ENCODE data around the gene XYLT1.
A peak's percentile ranks its signal among the peaks of the same experiment; 100 is the strongest.

Gene XYLT1

GRCh38 chr16:17196526-17196925, 274.2 kb downstream of the XYLT1 start:
- TF ChIP-seq JUND (IDR thresholded peaks at IDR 0.05; ENCODE audit: low read depth): no peak
- in situ Hi-C loops (cut with HindIII; ENCODE audit: low pct_unique_long_range_greater_than_20kb, low sequenced_read_pairs): no loop called here
- no peak for DNase-seq (ENCODE audit: low read depth in 1 of 2, low spot score in 1 of 2)

- no peak for TF ChIP-seq JUND (IDR thresholded peaks at IDR 0.05; ENCODE audit: low read depth)
- DNase-seq (ENCODE audit: low read depth in 1 of 2, low spot score in 1 of 2): peak in 1 of 2 experiments; percentile 56
- in situ Hi-C loops (cut with HindIII; ENCODE audit: low pct_unique_long_range_greater_than_20kb, low sequenced_read_pairs): no loop called here
These were observed 276.5 kb downstream of the XYLT1 start for GRCh38 chr16:17194190-17194780.

- no peak for DNase-seq (ENCODE audit: low read depth in 1 of 2, low spot score in 1 of 2)
- in situ Hi-C loops (cut with HindIII; ENCODE audit: low pct_unique_long_range_greater_than_20kb, low sequenced_read_pairs): no loop called here
- no peak for TF ChIP-seq JUND (IDR thresholded peaks at IDR 0.05; ENCODE audit: low read depth)
These were observed 277.1 kb downstream of the XYLT1 start for GRCh38 chr16:17193566-17194100.

DNA sequence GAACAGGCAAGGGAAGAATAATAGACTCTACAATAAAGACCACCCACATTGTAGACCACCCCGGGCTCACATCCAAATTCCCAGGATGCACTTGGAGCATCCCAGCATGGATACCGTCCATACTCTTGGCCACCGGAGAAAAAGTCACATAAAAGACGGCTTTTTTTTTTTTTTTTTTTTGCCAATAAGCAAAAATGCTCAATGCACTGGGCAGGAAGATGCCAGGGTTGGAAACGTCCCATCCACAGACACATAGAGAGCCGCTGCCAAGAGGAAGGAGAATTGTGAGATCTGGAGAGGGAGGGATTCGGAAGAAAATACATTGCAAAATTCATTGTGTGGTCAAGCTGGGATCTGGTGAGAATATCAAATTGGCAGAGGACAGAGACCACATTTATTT, 286.7 kb downstream of the XYLT1 start:
- TF ChIP-seq JUND (IDR thresholded peaks at IDR 0.05; ENCODE audit: low read depth): no peak
- no peak for DNase-seq (ENCODE audit: low read depth in 1 of 2, low spot score in 1 of 2)
- in situ Hi-C loops (cut with HindIII; ENCODE audit: low pct_unique_long_range_greater_than_20kb, low sequenced_read_pairs): no loop called here

GRCh38 chr16:17177959-17178905, 292.5 kb downstream of the XYLT1 start:
- peak in 1 of 2 experiments; percentile 66 for DNase-seq (ENCODE audit: low read depth in 1 of 2, low spot score in 1 of 2)
- no peak for TF ChIP-seq JUND (IDR thresholded peaks at IDR 0.05; ENCODE audit: low read depth)
- in situ Hi-C loops (cut with HindIII; ENCODE audit: low pct_unique_long_range_greater_than_20kb, low sequenced_read_pairs): no loop called here

DNA sequence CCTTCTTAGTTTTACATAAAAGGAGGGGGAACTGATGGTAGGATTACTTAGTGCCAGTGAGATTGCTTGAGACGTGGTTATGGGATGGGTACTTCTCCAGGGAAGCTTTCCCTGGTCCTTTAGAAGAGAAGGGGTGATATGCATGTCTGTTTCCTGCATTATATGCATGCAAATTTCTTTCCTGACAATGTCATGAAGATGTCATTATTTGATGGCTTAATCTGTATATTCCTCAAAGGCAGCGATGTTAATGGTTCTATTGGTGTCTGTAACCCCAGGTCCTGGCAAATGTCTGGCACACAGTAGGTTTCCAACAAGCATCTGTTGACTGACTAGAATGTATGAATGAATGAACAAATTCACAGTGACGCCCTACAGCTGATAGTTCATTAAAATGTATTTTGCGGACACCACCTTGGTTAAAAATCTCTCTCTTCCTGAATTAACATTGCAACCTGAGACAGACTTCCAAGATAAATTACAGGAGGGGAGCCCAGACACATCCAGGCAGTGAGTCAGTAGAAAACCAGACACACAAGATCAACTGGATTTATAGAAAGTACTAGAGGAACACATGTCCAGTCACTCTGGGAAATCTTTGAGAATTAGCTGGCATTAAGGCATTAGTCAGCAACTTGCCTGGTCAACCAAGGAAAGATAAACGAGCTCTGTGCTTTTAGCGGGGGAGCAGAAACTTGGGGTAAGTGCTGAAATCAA, 293.4 kb downstream of the XYLT1 start:
- TF ChIP-seq JUND (IDR thresholded peaks at IDR 0.05; ENCODE audit: low read depth): no peak
- in situ Hi-C loops (cut with HindIII; ENCODE audit: low pct_unique_long_range_greater_than_20kb, low sequenced_read_pairs): no loop called here
- no peak for DNase-seq (ENCODE audit: low read depth in 1 of 2, low spot score in 1 of 2)

DNA sequence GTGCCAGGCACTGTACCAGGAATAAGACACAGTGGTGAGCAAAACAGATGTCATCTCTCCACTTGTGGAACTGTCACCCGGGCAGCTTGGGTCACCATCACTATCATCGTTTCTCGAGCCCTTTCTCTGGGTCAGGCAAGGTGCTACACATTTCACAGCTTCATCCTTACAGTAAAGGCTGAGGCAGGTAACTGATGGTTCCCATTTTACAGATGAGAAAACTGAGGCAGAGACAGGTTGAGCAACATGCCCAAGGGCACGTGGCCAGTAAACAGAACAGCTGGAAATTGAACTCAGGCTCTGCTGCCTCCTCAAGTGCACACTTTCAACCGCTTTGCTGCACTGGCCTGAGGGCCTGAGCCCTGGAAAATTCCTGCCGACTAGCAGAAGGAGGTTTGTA, 294.6 kb downstream of the XYLT1 start:
- TF ChIP-seq JUND (IDR thresholded peaks at IDR 0.05; ENCODE audit: low read depth): no peak

GRCh38 chr16:17173281-17173680, 297.5 kb downstream of the XYLT1 start:
- TF ChIP-seq JUND (IDR thresholded peaks at IDR 0.05; ENCODE audit: low read depth): no peak
- DNase-seq (ENCODE audit: low read depth in 1 of 2, low spot score in 1 of 2): no peak
- in situ Hi-C loops (cut with HindIII; ENCODE audit: low pct_unique_long_range_greater_than_20kb, low sequenced_read_pairs): no loop called here

More for the DNA sequence above, 294.6 kb downstream of the XYLT1 start:
- no peak for DNase-seq (ENCODE audit: low read depth in 1 of 2, low spot score in 1 of 2)
- in situ Hi-C loops (cut with HindIII; ENCODE audit: low pct_unique_long_range_greater_than_20kb, low sequenced_read_pairs): no loop called here

DNA sequence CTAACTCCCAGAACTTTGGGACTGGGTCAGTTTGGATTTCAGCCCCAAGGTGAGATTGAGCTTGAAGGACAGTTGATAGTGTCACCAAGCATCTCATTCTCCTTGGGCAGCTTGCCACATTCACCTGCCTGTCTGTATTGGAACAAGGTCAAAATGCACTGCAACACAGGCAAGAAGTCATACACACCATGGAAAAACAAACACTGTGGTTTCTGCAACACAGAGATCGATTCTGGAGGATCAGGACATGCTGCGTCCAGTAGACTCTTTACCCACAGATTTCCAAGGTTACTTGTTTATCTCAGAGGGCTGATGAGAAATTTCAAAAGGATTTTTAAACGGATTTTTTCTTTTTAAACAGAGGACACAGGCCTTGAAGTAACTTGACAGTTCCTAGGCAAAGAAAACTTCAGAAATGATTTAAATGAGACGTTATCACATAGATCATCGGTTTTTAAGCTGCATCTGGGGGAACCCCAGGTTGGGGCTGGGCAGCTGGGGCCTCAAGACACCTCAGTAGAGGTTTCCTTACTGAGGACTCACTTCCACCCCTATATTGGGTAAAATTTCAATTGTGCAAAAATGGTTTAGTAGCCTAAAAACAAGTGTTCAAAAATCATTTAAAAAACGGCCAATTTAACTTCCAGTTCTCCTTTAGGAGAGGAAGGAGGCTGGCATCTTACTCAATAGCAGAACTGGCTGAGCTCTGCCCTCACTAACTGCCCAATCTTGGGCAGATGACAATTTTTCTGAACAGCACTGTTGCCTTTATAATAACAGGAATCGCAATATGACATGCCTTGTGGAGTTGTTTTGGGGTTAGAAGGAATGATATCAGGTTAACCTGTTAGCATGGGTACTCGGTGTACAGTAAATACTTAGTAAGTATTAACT, 299.3 kb downstream of the XYLT1 start:
- peak in 1 of 2 experiments; percentile 30 for DNase-seq (ENCODE audit: low read depth in 1 of 2, low spot score in 1 of 2)
- TF ChIP-seq JUND (IDR thresholded peaks at IDR 0.05; ENCODE audit: low read depth): no peak
- in situ Hi-C loops (cut with HindIII; ENCODE audit: low pct_unique_long_range_greater_than_20kb, low sequenced_read_pairs): no loop called here

GRCh38 chr16:17170435-17170834, 300.3 kb downstream of the XYLT1 start:
- in situ Hi-C loops (cut with HindIII; ENCODE audit: low pct_unique_long_range_greater_than_20kb, low sequenced_read_pairs): no loop called here

GRCh38 chr16:17168181-17168580, 302.6 kb downstream of the XYLT1 start:
- DNase-seq (ENCODE audit: low read depth in 1 of 2, low spot score in 1 of 2): no peak
- in situ Hi-C loops (cut with HindIII; ENCODE audit: low pct_unique_long_range_greater_than_20kb, low sequenced_read_pairs): no loop called here
- TF ChIP-seq JUND (IDR thresholded peaks at IDR 0.05; ENCODE audit: low read depth): no peak

More at GRCh38 chr16:17170435-17170834, 300.3 kb downstream of the XYLT1 start:
- no peak for TF ChIP-seq JUND (IDR thresholded peaks at IDR 0.05; ENCODE audit: low read depth)
- DNase-seq (ENCODE audit: low read depth in 1 of 2, low spot score in 1 of 2): no peak
